ENCODE results near the gene TMEM272.

TMEM272 gene

DNA sequence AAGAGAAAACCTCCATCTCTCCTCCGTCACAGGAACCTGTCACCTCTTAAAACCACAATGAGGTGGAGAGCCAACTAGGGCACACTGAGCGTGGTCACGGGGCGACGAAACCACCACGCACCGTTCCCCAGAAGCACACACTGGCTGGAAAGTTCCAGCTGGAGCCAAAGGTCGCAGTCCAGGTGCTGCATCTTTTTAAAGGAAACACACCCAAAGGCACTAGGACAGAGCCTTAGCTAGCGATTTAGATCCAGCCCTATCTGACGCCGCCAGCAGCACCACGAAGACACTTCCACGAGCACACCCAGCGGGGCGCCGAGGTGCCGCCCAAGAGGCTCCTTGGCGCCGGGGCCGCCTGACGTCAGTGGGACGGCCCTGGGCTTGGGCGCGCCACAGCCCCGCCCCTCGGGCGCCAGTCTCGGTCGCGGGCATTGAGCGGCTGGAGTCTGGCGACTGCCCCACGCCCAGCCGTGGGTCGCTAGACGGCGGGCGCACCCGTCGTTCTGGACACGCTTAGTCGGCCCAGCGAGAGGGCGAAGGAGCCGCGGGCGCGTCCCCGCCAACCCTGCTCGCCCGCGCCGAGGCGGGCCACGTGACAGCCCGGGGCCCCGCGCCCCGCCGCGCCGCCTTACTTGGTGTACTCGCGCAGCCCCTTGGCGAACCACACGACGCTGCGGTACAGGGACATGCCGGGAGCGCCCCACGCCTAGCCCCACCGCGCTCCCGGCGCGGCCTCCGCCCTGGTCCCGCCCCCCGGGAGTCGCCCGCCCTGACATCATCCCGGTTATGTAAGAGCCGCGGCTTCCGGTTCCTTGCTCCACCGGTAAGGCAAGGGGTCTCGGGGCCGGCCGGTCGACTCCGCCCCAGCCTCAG is 41.3 kb downstream of the TMEM272 start, which contains the start of gene DHRS12:
DHRS12 (minus strand) TSS at position 742 of the 873 bp plus-strand sequence. CDS start 4,504 bp downstream, outside the sequence.
- DNase-seq = peak; percentile 90

GRCh38 chr13:51802631-51803418 is 42.2 kb downstream of the TMEM272 start:
- DNase-seq = no peak

DNA sequence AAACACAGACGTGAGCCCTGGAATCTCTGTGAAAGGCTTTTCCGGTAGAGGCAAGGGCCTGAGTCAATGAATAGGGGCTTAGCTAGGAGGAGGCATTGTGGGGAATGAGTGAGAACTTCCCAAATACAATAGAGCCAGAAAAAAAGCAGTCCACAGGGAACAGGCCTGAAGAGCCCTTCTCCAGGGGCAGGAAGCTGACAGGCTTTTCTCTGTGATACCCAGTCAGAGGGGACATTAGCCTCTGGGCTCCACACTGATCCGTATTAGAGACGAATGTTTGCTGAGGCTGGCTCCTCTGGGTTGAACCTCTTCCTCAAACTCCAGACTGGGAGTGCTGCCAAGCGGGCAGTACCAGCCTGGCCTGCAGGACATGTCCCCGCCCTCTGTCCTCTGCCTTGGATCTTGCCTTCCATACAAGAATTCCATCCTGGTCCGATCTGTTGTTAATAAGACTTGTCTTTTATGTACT is 43.3 kb downstream of the TMEM272 start:
- no peak for DNase-seq

GRCh38 chr13:51800486-51800885 is 44.5 kb downstream of the TMEM272 start:
- no peak for DNase-seq

GRCh38 chr13:51799261-51799660 is 45.7 kb downstream of the TMEM272 start:
- no peak for DNase-seq

- peak; percentile 77 for DNase-seq
Observed at GRCh38 chr13:51797664-51798488, 47.1 kb downstream of the TMEM272 start.

GRCh38 chr13:51796546-51796945 is 48.4 kb downstream of the TMEM272 start:
- DNase-seq = no peak

GRCh38 chr13:51795419-51795818 is 49.6 kb downstream of the TMEM272 start:
- no peak for DNase-seq

DNA sequence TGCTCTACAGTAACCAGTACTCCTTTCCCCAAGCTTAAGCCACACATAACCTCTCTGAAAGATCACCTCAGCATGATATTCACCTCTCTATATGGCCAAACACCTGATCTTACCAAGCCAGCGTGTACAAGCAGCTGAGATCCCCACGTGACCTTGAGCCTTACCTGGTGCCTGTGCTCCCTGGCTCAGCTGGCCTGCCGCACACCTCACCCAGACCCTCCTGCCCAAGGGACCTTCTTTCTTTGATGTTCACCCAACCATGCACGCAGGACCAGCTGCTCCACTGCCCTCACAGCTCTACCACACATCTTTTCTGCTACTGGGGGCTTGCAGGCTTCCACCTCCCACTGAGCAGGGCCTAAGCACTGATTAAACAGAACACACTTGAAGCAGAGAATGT is 50.0 kb downstream of the TMEM272 start:
- no peak for DNase-seq

DNA sequence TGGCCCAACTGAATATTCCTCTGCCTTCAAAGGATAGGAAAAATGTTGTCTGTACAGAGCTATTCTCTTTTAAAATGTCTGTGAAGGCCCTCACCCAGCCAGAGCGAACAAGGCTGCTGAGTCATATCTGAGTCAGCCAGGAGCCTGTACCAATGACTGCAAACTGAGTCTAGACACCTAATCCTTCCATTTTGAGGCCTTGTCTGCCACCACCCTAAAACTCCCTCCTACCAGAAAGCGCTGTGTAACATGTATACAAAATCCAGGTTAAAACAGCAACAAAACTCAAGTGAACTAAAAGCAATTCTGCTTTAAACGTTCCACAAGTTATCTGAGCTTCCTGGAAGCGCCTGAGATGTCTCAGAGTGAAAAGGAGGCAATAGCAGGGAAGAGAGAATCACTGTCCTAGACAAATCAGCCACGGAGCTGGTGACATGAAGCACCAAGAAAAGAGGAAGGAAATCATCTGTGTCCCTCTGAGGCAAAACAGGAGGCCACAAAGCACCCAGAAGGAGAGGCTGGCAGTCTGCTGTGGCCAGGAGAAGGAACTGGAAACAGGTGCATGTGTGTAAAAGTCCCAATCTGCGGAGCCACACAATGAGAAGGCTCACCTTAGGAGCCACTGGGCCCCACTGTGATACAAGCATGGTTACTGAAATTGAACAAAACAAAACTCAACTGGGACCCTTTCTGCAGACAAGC is 51.3 kb downstream of the TMEM272 start:
- DNase-seq = peak; percentile 74

- DNase-seq = no peak
Observed at GRCh38 chr13:51786425-51787265, 58.3 kb downstream of the TMEM272 start.

DNA sequence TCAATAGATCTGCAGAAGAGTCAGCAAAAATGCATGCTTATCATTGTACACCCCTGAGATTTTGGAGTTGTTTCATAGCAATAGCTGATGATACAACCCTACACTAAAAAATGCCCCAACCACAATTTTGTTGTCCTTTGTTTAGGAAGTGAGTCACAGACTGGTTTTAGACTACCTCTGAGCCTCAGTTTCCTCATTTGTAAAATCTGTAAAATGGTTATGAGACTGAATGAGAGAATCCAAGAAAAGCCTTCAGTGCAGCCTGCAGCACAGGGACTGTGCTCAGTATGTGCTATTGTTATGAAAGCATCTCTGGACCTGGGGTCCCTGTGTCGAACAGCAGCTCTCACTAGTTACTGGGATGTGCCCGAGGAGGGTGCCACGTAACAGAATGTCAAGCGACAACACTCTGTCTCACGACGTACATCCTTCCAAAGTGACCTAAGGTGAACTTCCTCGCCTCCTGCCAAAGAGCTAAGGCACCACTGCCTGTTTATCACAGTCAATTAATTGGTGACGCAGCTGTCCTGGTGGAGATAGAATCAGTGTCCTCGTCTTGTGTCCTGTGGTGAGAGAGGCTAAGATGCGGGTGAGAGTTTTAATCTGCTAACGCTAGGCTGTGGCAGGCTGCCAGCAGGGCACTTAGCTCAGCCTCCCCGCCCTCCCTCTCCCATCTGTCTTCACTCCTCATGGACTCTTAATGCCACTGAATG is 59.1 kb downstream of the TMEM272 start:
- peak; percentile 67 for DNase-seq

- no peak for DNase-seq
Observed at GRCh38 chr13:51784097-51784496, 60.9 kb downstream of the TMEM272 start.

GRCh38 chr13:51783428-51784094 is 61.4 kb downstream of the TMEM272 start:
- no peak for DNase-seq

DNA sequence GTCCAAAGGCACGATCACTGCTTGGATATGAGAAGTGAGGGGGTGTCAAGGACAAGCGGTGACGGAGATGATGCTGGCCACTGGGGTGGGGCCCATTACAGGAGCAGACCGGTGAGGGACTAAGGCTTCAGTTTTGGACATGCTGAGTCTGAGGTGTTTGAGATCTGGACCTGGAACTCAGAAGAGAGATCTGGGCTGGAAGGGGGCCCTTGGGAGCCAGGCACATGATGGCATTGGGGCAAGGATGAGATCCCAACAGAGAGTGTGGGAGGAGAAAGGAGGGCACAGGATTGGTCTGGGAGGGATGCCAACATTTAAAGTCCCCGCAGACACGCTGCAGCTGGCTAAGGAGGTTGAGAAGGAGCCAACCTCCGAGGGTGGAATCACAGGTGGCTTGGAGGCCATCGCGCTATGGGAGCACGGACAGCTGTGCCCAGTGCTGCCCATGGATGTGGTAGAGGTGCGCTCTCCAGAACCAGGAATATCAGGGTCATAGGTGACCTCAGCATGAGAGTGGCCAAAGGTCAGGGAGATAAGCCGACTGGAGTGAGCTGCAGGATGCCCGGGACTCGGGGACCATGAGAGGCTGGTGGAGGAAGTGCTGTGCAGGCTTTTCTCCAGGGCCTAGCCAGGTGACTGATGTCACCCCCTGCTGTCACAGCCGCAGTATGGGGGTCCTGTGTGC is 62.8 kb downstream of the TMEM272 start:
- DNase-seq = no peak

- DNase-seq = no peak
Observed at GRCh38 chr13:51781246-51782022, 63.5 kb downstream of the TMEM272 start.

- DNase-seq = no peak
Observed at GRCh38 chr13:51780099-51780498, 64.9 kb downstream of the TMEM272 start.

DNA sequence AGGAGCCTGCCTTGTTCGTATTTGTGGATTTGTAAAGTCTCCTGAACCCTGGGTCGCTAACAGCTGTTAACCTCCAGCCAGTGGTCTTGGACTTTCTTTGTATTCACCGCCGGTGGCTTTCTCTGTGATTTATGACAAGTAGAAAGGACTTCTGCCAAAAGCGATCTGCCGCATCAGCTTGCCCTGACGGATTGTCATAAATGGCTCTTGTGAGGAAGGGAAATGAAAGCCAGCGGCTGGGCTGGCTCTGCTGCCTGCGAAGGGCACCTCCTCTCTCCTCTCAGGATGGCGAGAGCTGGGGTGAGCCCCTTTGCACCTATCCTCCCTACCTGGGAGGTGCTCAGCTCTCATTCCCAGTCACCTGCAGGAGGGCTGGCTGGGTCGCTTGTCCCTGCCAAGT is 66.6 kb downstream of the TMEM272 start:
- no peak for DNase-seq

GRCh38 chr13:51777921-51778320 is 67.1 kb downstream of the TMEM272 start:
- DNase-seq = no peak
